Skeletal muscle satellite cell (primary cell): ENCODE results near the gene EPHA7.

Experiments used
- H3K27me3 ChIP-seq: 2 replicates; pipeline ENCODE4 v1.7.0; 2013; ENCODE audit warnings: low read length; ENCODE audit not compliant: control insufficient read depth, insufficient read depth
- H3K36me3 ChIP-seq: 2 replicates; pipeline ENCODE4 v1.7.0; 2013; ENCODE audit warnings: mild to moderate bottlenecking, control low read depth, low read length; ENCODE audit not compliant: insufficient read depth
- H3K4me1 ChIP-seq: 2 replicates; pipeline ENCODE4 v1.7.0; 2013; ENCODE audit warnings: low read length; ENCODE audit not compliant: control insufficient read depth, insufficient read depth
- H3K4me2 ChIP-seq: 2 replicates; pipeline ENCODE4 v1.7.0; 2013; ENCODE audit warnings: mild to moderate bottlenecking, low read length
- H3K4me3 ChIP-seq: 2 replicates; pipeline ENCODE4 v1.7.0; 2013; ENCODE audit warnings: low read length
- H3K9ac ChIP-seq: 2 replicates; pipeline ENCODE4 v1.7.0; 2013; ENCODE audit warnings: mild to moderate bottlenecking, low read depth, low read length, moderate library complexity
- H3K9me3 ChIP-seq: replicated peaks from 2 replicates; pipeline ENCODE4 v1.7.0; 2013; ENCODE audit warnings: mild to moderate bottlenecking, control low read depth, low read length

The EPHA7 gene

DNA sequence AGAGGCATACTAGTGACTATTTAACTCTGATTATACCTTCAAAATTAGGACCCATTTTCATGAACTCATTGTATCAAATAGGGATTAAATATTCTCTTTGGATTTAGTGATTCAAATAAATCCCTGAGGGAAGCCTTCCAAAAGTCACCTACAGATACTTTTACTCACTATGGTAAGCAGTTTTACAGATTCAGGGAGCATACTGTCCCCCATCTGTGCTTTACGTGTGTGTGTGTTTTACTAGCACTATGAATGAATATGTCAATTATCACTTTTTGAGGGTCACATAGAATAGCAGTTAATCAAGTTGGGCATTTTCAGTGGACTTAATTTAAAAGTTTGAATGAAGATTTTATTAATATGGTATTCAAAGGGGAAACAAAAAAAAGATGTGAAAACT, 96.7 kb downstream of the EPHA7 start:
- H3K4me1 ChIP-seq: no peaks in the 10 kb centered on the region
- H3K4me3 ChIP-seq: no peak overlapping the region
- H3K27me3 ChIP-seq: no peaks in the 10 kb centered on the region
- no peak overlapping the region for H3K9ac ChIP-seq
- no peak overlapping the region for H3K4me2 ChIP-seq
- no peaks in the 10 kb centered on the region for H3K36me3 ChIP-seq
- H3K9me3 ChIP-seq: no peaks in the 10 kb centered on the region

DNA sequence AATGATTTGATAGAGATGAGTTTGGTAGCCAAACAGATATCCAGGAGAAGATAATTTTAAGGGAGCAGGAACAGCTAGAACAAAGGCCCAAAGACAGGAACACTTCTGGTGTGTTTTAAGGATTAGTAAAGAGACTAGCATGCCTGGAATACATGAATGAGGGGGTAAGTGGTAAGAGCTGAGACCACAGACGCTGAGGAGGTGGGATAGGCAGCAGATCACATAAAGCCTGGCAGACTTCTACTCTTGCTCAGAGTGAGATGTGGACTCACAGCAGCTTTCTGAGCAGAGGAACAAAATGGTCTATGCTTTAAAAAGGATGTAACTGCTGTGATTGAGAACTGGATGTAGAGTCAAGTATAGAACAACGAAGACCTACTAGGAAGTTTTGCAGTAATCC, 100.1 kb downstream of the EPHA7 start:
- no peaks in the 10 kb centered on the region for H3K9me3 ChIP-seq
- H3K4me2 ChIP-seq: no peak overlapping the region
- no peak overlapping the region for H3K4me3 ChIP-seq
- H3K4me1 ChIP-seq: no peaks in the 10 kb centered on the region
- H3K27me3 ChIP-seq: no peaks in the 10 kb centered on the region
- no peaks in the 10 kb centered on the region for H3K36me3 ChIP-seq
- no peak overlapping the region for H3K9ac ChIP-seq

DNA sequence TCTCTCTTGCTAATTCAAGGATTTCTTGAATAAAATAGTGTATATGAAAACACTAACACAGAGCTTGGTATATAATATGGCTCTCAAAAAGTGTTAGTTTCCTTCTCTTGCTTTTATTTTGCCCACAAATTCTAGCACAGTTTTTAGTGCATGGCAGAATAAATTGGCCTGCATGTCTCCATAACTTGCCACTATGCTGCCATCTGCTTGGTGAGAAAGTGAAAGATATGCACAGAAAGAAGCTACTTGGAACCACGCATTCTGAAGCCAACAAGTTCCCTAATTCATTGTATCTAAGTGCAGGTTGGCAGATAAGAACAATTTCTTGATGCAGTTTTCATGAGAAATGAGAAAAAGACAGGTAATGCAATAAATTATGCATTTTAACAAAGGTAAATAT, 101.2 kb downstream of the EPHA7 start:
- H3K4me1 ChIP-seq: no peaks in the 10 kb centered on the region
- H3K9me3 ChIP-seq: no peaks in the 10 kb centered on the region
- no peak overlapping the region for H3K4me2 ChIP-seq
- no peak overlapping the region for H3K9ac ChIP-seq
- H3K27me3 ChIP-seq: no peaks in the 10 kb centered on the region
- H3K36me3 ChIP-seq: no peaks in the 10 kb centered on the region
- H3K4me3 ChIP-seq: no peak overlapping the region

DNA sequence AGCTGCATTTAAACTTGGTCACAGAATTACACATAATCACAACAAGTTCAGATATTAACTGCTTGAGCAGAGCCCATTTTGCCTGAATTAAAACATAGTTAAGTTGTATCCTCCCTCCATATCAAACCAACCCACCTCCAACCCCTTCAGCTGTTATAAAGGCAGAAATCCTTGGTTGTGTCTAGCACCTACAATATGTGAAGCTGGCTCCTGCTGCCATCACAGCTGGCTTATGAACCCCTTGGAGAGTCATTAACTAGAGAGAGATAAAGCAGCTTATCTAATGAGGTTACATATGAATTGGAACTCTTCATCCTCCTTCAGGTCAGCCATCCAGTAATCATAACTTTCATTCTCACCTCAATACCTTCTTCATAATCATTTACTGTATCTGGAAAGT, 101.8 kb downstream of the EPHA7 start:
- Histone ChIP-seq H3K4me1 (no peaks in the 10 kb centered on the region), H3K27me3 (no peaks in the 10 kb centered on the region), H3K9ac (no peak overlapping the region), H3K4me3 (no peak overlapping the region), H3K4me2 (no peak overlapping the region), H3K9me3 (no peaks in the 10 kb centered on the region), H3K36me3 (no peaks in the 10 kb centered on the region)

DNA sequence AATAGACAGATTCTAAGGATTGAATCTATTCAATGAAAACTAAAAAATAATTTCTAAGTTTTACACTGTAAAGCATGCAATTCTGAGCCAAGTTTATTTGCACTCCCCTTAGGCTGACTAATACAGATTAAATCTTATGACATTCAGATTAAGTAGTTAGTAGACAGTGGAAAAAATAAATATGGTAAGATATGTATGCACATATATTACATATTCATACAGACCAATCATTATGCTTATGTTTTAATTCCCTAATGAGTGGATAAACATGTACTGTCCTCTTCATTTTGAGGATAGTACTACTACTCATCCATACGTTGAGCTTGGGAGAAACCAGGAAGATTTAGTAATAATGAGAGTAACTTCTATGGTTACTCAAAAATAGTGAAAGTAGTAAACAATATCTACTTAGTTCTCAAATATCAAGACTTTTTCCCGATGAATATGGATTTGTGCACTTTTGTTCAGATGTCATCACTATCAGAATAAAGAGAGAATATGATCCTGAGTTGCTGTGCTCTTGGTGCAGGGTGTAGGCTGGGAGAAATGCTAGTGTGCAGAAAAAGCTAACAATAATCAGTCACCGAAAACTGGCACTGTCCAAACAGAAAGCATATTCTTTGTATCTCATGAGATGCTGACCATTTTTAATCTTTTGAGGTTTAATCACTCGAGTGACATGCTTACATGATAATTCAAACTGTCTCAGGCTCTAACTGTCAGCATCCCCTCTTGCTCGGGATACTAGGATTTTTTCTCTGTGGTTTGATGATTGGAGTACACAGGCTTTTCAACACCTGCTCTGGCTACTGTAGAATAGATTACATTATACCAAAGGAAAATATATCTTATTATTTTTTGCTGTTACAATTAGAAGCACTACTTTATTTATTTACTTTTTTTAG, 111.6 kb downstream of the EPHA7 start:
- Histone ChIP-seq H3K27me3 (no peaks in the 10 kb centered on the region), H3K9me3 (no peaks in the 10 kb centered on the region)

DNA sequence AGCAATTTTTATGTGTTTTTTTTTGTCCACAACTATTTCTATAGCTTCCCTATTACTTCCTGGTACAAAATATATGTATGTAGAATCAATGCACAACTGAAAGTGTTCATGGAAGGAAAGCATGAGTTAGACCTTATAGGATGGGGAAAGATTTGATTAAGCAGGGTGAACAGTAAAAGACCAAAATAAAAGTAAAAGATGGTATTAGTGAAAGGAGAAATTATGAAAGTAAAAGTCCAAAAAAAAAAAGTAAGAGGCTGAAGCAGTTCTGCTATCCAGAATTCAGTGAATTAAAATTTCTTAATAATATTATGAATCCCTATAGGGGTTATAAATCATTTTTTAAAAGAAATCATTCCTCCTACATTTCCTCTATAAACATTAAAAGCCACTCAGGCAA, 114.3 kb downstream of the EPHA7 start:
- H3K4me2 ChIP-seq: no peak overlapping the region
- no peaks in the 10 kb centered on the region for H3K27me3 ChIP-seq
- H3K36me3 ChIP-seq: no peaks in the 10 kb centered on the region
- H3K9ac ChIP-seq: no peak overlapping the region
- no peaks in the 10 kb centered on the region for H3K4me1 ChIP-seq
- H3K9me3 ChIP-seq: no peaks in the 10 kb centered on the region
- no peak overlapping the region for H3K4me3 ChIP-seq

More for the DNA sequence above, 111.6 kb downstream of the EPHA7 start:
- no peaks in the 10 kb centered on the region for H3K36me3 ChIP-seq
- H3K4me3 ChIP-seq: no peak overlapping the region
- no peak overlapping the region for H3K4me2 ChIP-seq
- H3K4me1 ChIP-seq: no peaks in the 10 kb centered on the region
- H3K9ac ChIP-seq: no peak overlapping the region

DNA sequence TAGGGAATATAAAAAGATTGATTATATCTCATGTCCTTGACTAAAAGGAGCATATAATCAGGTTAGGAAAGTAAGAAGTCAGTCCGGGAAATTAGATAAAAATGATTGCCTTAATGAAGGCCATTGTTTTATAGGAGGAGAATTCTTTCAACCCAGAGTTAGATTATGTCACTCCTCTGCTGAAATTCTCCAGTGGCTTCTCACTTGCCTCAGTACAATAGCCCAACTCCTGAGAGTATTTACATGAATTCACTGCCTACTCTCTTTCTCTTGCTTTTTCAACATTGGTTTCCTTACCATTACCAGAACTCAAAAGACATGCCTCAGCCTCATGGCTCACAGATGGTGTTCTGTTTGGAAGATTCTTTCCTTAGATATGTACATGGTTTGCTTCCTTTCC, 114.9 kb downstream of the EPHA7 start:
- H3K4me3 ChIP-seq: no peak overlapping the region
- no peaks in the 10 kb centered on the region for H3K27me3 ChIP-seq
- H3K4me2 ChIP-seq: no peak overlapping the region
- H3K36me3 ChIP-seq: no peaks in the 10 kb centered on the region
- no peaks in the 10 kb centered on the region for H3K9me3 ChIP-seq
- H3K9ac ChIP-seq: no peak overlapping the region
- H3K4me1 ChIP-seq: no peaks in the 10 kb centered on the region

DNA sequence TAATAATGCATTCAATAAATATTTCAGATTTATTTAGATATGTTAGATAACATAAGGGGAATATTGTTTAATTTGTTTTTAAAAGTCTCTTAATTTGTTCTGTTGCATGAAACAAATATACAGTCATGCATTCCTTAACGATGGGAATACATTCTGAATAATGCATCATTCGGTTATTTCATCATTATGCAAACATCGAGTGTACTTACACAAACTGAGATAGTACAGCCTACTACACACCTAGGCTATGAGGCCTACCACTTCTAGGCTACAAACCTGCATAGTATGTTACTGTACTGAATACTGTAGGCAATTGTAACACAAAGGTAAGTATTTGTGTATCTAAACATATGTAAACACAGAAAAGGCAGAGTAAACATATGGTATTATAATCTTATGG, 118.7 kb downstream of the EPHA7 start:
- Histone ChIP-seq H3K36me3 (no peaks in the 10 kb centered on the region), H3K4me3 (no peak overlapping the region), H3K9me3 (no peaks in the 10 kb centered on the region), H3K4me2 (no peak overlapping the region), H3K27me3 (no peaks in the 10 kb centered on the region), H3K9ac (no peak overlapping the region), H3K4me1 (no peaks in the 10 kb centered on the region)

DNA sequence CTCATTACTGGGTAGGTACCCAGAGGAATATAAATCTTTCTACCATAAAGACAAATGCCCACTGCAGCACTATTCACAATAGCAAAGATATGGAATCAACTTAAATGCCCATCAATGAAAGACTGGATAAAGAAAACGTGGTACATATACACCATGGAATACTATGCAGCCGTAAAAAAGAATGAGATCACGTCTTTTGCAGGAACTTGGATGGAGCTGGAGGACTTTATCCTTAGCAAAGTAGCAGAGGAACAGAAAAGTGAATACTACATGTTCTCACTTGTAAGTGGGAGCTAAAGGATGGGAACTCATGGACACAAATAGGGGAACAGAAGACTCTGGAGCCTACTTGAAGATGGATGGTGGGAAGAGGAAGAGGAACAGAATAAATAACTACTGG, 119.7 kb downstream of the EPHA7 start:
- Histone ChIP-seq H3K9ac (no peak overlapping the region), H3K4me1 (no peaks in the 10 kb centered on the region), H3K9me3 (no peaks in the 10 kb centered on the region), H3K27me3 (no peaks in the 10 kb centered on the region), H3K4me3 (no peak overlapping the region), H3K4me2 (no peak overlapping the region), H3K36me3 (no peaks in the 10 kb centered on the region)

DNA sequence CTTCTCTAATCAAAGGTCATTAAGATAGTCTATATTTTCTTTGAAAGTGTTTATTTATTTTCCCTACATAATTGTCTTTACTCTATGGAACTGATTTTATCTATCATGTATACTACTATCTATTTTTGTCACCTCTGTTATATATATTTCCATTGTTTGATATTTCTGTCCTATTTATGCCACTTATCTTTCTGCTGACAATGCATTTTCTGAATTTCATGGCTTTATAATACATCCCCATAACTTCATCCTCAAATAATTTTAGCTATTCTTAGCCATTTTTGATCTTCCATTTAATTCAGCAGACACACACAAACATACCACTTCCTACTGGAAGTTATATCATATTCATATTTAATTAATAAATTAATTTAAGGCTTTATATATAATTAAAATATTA, 123.7 kb downstream of the EPHA7 start:
- H3K4me2 ChIP-seq: no peak overlapping the region
- H3K36me3 ChIP-seq: no peaks in the 10 kb centered on the region
- no peaks in the 10 kb centered on the region for H3K27me3 ChIP-seq
- H3K9ac ChIP-seq: no peak overlapping the region
- H3K4me1 ChIP-seq: no peaks in the 10 kb centered on the region
- H3K9me3 ChIP-seq: no peaks in the 10 kb centered on the region
- no peak overlapping the region for H3K4me3 ChIP-seq

DNA sequence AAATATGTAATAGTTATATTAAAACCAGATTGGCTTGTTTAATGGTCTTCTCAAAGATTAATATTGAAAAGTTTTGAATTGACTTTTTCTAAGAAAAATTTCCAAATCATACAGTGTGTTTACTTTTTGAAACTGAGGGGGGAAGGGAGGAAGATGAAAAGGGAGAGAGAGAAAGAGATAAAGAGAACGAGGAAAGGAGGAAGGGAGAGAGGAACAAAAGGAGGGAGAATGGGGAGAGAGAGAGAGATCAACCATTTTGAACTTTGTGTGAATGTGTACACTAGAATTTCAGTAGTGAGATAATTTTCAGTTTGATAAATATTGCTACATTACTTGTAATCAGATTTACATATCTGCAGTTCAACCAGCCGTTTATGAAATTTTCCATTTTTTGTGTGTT, 124.5 kb downstream of the EPHA7 start:
- no peaks in the 10 kb centered on the region for H3K36me3 ChIP-seq
- no peak overlapping the region for H3K4me2 ChIP-seq
- no peaks in the 10 kb centered on the region for H3K9me3 ChIP-seq
- no peak overlapping the region for H3K9ac ChIP-seq
- no peaks in the 10 kb centered on the region for H3K4me1 ChIP-seq
- no peak overlapping the region for H3K4me3 ChIP-seq
- no peaks in the 10 kb centered on the region for H3K27me3 ChIP-seq

DNA sequence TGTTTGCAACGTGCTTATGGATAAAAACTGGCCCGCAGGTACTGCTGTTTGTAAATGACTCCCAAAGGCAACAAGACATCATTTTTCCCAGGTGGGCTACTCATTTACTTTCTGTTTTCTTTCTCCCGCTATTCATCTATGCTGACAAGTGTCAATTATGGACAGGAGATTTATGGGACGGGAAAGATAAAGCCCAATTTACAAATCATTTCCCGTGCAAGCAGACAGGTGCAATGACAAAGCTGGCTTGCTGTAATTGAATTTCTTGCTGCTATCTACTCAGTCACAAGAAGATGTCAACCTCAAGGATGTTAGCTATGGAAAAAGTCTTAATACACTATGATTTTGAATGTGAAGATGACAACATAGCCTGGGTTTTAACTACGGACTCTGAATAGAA, 125.5 kb downstream of the EPHA7 start:
- Histone ChIP-seq H3K4me2 (no peak overlapping the region), H3K4me3 (no peak overlapping the region), H3K9ac (no peak overlapping the region), H3K9me3 (no peaks in the 10 kb centered on the region), H3K36me3 (no peaks in the 10 kb centered on the region), H3K27me3 (no peaks in the 10 kb centered on the region), H3K4me1 (no peaks in the 10 kb centered on the region)
